NB4 (cell line): ENCODE results near the gene S100A14.

ENCODE experiments used
- DNase-seq: peaks from one replicate; pipeline ENCODE4 v3.0.0; 2010; ENCODE audit warnings: low read depth
- H3K4me3 ChIP-seq: one replicate; pipeline ENCODE4 v1.5.1; 2011; ENCODE audit warnings: mild to moderate bottlenecking, low read depth, low read length, moderate library complexity
- MAX ChIP-seq: IDR thresholded peaks from 2 replicates; pipeline ENCODE4 v1.6.1; 2011; ENCODE audit warnings: low read depth, low read length
- MYC ChIP-seq: IDR thresholded peaks from 2 replicates; pipeline ENCODE4 v1.6.1; 2011; ENCODE audit warnings: low read depth, low read length
- POLR2A ChIP-seq: IDR thresholded peaks from 2 replicates; pipeline ENCODE4 v1.6.1; 2011; ENCODE audit warnings: mild to moderate bottlenecking; ENCODE audit not compliant: insufficient read length; ENCODE audit errors: extremely low read depth
- TF ChIP-seq, protein P1 (sequence below): IDR thresholded peaks from one replicate; pipeline ENCODE4 v1.5.1; 2012; ENCODE audit warnings: low read depth, low read length

S100A14 gene

GRCh38 chr1:153612755-153613331 is 3.3 kb downstream of the S100A14 start, which contains the start of gene S100A16:
TSS of gene S100A16 (minus strand) at chr1:153613137. CDS start at chr1:153608151, 4,986 bp downstream.
- no peak for DNase-seq
- TF ChIP-seq POLR2A (no peak), MAX (no peak), MYC (no peak)
- TF ChIP-seq, protein P1, sequence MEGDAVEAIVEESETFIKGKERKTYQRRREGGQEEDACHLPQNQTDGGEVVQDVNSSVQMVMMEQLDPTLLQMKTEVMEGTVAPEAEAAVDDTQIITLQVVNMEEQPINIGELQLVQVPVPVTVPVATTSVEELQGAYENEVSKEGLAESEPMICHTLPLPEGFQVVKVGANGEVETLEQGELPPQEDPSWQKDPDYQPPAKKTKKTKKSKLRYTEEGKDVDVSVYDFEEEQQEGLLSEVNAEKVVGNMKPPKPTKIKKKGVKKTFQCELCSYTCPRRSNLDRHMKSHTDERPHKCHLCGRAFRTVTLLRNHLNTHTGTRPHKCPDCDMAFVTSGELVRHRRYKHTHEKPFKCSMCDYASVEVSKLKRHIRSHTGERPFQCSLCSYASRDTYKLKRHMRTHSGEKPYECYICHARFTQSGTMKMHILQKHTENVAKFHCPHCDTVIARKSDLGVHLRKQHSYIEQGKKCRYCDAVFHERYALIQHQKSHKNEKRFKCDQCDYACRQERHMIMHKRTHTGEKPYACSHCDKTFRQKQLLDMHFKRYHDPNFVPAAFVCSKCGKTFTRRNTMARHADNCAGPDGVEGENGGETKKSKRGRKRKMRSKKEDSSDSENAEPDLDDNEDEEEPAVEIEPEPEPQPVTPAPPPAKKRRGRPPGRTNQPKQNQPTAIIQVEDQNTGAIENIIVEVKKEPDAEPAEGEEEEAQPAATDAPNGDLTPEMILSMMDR, result no peak
- no peak within 1 kb of the TSS for H3K4me3 ChIP-seq

DNA sequence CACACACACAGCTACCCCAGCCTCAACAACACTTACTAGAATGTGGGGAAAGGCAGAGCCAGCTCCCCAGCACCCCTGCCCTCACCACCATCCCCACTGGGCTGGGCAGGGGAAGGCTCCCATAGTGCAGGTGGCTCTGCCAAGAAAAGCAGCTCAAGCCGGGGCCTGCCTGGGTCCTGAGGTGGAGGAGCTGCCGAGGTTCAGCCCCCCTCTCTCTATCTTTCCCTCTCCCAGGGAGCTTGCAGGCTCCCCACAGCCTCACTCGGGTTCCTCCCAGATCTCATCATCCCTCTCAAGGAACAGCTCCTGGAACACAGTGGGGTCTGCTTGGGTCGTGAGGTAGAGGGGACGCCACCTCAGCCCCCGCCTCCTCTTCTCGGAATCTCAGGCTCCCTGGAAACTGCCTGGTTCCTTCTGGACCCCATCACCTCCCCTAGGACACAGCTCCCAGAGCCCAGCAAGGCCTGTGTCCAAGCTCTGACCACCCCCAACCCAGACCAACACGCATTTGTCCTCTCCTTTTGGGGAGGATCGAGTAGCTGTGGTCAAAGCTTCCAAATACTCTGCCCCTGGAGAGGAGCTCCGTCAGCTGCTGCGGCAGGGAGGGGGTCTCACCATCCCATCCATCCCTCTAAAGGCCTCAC is 3.9 kb downstream of the S100A14 start:
- TF ChIP-seq POLR2A (no peak), MAX (no peak), MYC (no peak)
- TF ChIP-seq, protein P1, result no peak
- DNase-seq, result no peak
- no peak overlapping the region for H3K4me3 ChIP-seq

DNA sequence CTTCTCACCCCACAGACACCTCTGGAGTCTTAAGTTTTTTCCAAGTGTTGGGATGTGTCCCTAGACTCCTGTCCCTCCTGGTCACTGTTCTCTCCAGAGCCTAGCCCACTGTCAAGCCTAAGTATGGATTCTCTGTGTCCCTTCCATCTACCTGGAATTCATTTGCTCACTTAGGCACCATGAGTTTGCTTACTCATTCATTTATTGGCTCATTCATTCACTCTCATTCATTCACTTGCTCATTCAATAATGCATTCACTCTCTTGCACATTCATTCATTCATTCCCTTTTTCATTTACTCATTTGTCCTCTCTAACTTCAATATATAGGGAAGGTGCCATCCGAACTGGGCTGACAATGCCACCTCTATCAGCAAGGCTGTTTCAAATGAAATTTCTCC is 4.8 kb downstream of the S100A14 start:
- TF ChIP-seq, protein P1, result no peak
- TF ChIP-seq POLR2A (no peak), MYC (no peak), MAX (no peak)
- DNase-seq, result no peak
- no peak overlapping the region for H3K4me3 ChIP-seq

DNA sequence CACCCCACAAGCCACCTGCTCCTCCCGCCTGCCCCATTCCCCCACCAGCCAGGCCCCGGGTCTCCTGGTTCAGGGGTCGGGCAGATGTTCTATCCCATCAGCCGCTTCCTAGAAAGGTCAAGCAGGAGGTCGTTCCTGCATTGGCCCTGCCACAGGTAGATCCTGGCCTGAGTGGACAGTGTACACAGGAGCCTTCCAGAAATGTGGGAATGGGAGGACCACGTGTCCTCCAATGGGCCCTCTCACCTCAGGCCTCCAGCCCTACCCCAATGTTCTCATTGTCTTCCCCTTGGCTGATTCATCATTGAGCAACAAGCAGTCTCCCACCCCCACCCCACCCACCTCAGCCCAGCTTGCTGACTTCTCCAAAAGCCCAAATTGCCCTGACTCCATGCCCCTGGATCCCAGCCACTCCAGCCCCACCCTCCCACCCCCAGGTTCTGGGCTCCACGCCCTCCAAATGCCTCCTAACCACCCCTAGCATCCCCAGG is 5.3 kb downstream of the S100A14 start:
- peak; percentile 85 for TF ChIP-seq MAX
- peak; percentile 64 for TF ChIP-seq MYC
- TF ChIP-seq, protein P1, result no peak
- TF ChIP-seq POLR2A, result no peak
- H3K4me3 ChIP-seq, result no peak overlapping the region

GRCh38 chr1:153610334-153610733 is 5.8 kb downstream of the S100A14 start:
- H3K4me3 ChIP-seq, result no peak overlapping the region
- DNase-seq, result peak; percentile 64
- TF ChIP-seq MYC (no peak), POLR2A (no peak), MAX (no peak)
- TF ChIP-seq, protein P1, result no peak

More for the DNA sequence above, 5.3 kb downstream of the S100A14 start:
- peak; percentile 75 for DNase-seq
